ENCODE measurements around the gene GBE1. TPM values are rescaled to one million over a fixed set of nuclear protein-coding genes. Genes with fewer than 3 reads are reported as not detected.
"Not testable (repeated sequence)": the region's sequence is repeated elsewhere in the genome, so short reads cannot be mapped to it uniquely, and the experiment has no call there.

GBE1 gene
- total RNA-seq, 1 donor from 2014 or later, result 27.3 TPM

DNA sequence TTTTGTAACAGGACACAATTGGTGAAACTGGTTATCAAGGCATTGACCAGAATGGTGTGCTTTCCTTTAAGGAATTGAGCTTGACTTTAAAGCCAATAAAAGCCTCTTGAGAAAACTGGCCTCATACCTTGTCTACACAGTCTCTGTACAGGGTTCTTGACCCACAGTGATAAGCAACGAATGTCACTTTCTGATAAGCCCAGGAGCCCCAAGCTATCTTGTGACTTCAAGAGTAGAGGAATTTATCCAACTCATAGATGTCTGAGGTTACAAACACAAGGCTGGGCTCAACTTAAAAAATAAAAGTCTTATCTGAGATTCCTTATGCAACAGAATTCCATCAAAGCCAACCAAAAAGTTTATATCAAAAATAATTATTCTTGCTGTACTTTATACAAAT lies 212.1 kb downstream of the GBE1 start:
- no peak for DNase-seq (ENCODE audit: low spot score)
- no peak for ATAC-seq

DNA sequence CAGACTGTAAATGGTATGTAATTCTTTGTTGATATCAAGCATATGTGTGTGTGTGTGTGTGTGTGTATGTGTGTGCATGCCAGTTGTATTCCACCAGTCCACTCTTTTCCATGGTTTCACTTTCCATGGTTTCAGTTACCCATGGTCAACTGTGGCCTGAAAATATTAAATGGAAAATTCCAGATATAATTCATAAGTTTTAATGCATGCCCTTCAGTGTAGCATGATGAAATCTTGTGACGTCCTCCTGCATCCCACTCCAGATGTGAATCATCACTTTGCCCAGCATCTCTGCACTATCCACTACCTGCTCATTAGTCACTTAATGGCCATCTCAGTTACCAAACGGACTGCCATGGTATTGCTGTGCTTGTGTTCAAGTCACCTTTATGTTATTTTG lies 215.9 kb downstream of the GBE1 start:
- DNase-seq (ENCODE audit: low spot score) (no peak), ATAC-seq (no peak)

DNA sequence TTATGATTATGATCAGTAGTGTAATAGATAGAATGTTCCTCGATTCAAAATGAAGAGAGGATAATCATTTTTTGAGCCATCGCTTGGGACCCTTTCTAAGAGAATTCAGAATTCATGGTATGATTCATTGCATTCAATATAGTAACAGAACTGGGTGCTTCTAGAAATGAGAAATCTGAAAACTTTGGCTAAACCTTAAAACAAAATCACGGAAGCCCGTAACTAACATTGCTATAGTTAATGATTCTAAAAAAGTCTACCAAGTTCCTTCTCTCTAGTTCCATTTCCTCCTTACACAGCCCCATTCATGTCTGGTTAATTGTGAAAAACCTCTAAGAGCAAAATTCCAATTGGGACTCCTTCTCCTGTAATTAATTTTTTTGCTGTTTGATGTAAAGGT lies 217.1 kb downstream of the GBE1 start:
- no peak for DNase-seq (ENCODE audit: low spot score)
- no peak for ATAC-seq

DNA sequence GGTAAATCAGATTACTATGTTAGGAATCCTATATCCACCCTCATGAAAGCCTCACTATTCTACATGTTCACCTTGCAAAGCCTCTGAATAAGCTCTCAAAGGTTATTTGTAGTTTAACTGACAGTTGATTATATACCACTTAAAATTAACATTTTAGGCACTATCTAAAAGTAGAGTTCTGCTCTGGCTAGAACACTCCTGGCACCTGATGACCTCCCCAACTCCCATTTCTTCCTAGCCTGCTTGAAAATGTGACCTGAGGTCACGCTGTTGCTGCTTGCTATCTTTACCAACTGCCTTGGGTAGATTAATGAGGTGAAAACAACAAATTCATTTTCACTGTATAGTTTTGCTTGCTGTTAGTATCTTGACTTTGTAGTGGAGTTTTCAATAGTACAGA lies 220.7 kb downstream of the GBE1 start:
- DNase-seq (ENCODE audit: low spot score), result no peak
- no peak for ATAC-seq

DNA sequence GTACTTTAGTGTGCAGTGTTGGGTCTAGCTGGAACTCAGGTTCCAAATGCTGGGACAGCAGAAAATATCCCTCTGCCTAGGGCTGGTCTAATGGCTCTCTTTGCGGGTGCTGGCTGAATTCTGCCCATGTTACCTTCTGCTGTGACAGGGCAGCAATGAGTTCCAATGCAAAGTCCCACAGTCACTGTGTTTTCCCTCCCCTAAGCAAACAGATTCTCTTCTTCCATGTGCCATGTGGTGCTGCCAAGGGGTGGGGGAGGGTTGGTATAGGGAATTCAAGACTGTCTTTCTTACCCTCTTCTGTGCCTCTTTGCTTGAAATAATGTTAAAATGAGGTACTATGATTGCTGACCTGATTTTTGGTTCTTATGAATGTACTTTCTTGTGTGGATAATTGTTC lies 229.6 kb downstream of the GBE1 start:
- ATAC-seq, result peak; percentile 87
- DNase-seq (ENCODE audit: low spot score), result no peak

DNA sequence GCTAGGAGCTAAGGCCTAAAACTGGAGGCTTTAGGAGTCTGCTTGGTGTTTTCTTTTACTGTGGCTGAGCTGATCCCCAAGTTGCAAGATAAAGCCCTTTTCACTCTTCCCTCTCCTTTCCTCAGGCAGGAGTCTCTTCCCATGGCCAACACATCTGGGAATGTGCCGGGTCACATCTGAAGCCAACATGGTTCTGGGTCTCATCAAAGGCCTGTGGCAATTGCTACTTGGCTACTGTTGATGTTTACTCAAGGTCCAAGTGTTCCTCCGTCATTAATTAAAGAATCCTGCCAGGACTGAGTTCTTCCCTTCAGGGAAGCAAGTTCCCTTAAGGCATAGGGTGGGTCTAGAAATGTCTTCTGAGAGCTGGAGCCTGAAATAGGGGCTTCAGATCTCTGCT lies 230.2 kb downstream of the GBE1 start:
- ATAC-seq (peak; percentile 46), DNase-seq (ENCODE audit: low spot score) (no peak)

DNA sequence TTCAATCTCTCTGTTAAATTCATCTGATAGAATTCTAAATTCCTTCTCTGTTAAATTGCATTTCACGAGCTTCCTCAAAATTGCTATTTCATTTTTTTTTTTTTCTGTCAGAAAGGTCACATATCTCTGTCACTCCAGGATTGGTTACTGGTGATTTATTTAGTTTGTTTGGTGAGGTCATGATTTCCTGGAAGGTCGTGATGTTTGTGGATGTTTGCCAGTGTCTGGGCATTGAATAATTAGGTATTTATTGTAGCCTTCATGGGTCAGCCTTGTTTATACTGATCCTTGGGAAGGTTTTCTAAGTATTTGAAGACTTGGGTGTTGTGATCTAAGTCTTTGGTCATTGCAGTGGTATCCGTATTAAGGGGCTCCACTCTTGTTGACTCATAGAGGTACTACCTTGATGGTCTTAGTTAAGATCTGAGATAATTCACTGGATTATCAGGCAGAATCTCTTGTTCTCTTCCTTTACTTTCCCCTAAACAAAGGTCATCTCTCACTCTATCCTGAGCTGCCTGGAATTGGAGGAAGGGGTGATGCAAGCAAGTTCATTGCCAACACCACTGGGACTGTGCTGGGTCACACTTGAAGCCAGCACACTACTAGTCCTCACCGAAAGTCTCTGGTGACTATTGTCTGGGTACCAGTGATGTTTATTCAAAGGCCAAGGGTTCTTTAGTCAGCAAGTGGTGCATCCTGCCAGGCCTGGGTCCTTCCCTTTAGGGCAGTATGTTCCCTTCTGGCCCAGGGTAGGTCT lies 231.1 kb downstream of the GBE1 start:
- ATAC-seq (peak; percentile 32), DNase-seq (ENCODE audit: low spot score) (no peak)

DNA sequence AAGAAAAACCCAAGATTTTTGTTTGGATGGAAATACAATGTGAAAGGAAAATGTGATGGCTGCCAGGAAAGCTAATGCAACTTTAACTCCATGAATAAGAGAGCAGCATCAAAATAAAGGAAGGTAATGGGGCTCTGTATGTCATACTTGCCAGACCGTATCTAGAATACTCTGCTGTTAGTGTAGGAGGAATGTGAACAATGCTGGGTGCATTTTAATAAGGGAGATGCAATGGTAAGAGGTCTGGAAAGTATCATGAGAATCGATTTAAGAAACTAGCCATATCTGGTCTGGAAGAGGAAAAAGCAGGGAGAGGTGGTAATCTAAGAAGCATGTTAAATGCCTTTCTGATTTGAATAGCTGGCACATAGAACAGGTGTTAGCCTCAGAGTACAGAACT lies 239.6 kb downstream of the GBE1 start:
- no peak for ATAC-seq
- no peak for DNase-seq (ENCODE audit: low spot score)

DNA sequence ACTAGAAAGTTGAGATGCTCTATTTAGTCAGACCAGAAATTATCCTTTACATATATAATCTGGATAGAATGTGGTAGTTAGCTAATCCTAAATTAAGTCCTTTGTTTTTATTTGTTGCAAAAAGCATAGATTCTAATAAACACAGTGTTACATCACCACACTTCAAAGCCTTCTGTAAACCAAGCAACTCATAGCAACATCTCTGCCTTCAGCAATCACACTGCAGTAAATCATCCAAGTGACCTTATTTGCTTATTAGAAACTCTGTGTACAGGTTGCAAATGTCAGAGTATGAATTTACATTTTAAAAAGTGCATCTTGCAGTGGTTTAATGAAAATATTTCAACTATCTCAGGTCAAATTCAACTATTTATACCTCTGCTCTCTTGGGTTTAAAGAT lies 242.5 kb downstream of the GBE1 start:
- no peak for DNase-seq (ENCODE audit: low spot score)
- ATAC-seq, result no peak

DNA sequence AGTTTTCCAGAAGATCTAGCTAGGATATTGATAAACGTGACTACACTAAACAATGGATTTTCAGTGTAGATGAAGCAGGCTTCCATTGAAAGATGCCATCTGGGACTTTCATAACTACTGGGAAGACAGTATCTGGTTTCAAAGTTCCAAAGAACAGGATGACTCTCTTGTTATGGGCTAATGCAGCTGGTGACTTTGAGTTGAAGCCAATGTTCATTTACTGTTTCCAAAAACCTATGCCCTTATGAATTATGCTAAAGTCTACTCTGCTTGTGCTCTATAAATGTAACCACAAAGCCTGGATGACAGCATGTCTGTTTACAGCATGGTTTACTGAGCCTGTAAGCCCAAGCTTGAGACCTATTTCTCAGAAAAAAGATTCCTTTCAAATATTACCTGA lies 245.4 kb downstream of the GBE1 start:
- ATAC-seq (no peak), DNase-seq (ENCODE audit: low spot score) (no peak)

DNA sequence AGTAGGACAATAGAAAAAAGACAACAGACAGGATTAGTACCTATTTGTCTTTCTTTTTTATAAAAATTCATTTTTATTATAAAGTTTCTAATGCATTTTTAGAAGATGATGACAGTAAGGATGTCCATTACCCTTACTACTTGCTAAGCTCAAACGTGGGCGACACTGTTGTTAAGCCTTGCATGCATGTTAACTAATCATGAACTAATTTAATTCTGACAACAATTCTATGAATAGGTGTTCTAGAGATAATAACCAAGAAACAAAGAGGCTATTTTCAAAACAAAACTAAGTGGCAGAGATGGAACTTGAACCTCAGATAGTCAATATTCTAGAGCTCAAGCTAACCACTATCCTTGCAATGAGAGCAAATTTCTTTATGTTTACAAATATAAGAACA lies 247.9 kb downstream of the GBE1 start:
- no peak for ATAC-seq
- DNase-seq (ENCODE audit: low spot score), result no peak

DNA sequence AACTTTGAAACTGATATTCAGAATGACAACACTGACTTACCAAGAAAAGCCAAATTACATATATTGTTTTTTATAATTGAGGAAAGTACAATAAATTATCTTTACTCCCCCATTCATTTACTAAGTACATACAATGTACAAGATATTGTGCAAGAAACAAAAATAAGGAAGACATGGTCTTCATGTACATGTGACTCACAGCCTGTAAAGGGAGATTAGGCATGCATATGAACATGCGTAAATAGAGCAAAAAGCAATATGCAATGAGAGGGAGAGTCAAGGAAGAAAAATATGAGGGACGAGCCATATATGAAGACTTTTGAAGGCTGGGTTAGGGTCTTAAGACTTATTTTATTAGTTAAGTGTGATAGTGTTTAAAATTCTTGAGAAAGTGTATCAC lies 258.4 kb downstream of the GBE1 start:
- no peak for DNase-seq (ENCODE audit: low spot score)
- no peak for ATAC-seq

DNA sequence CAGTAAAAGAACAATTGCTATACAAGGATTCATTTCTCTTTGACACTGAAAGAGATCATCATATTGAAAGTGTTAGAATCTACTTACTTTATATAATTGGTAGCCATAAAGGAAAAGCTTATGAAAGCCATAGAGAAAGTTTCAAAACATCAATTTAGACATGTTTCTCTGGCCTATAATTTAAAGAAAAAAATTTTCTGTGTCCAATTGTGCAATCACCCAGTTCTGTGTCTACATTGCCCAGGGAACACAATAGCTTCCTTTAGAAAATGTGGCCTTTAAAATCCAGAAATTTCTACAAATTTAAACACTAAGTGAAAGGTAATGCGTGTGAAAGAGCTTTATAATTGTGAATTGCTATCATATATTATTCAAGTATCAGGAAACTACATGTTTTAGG lies 259.2 kb downstream of the GBE1 start:
- DNase-seq (ENCODE audit: low spot score) (no peak), ATAC-seq (no peak)

DNA sequence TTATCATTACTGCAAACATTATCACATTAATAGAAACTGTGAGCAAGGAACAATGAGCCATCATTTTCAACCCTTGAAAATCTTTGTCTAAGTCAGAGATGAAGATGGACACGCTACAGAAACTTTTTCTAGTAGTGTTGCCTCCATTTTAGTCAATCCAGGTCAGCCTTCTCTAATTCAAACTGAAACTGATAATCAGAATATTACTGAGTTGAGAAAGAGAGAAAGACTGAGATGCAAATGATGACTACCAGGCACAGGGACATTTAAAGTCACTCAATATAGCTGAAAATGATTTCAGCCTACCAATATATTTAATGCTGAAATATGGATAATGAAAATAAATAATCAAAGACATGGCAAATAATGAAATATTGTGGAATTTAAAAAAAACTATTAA lies 261.4 kb downstream of the GBE1 start:
- no peak for DNase-seq (ENCODE audit: low spot score)
- ATAC-seq, result no peak

DNA sequence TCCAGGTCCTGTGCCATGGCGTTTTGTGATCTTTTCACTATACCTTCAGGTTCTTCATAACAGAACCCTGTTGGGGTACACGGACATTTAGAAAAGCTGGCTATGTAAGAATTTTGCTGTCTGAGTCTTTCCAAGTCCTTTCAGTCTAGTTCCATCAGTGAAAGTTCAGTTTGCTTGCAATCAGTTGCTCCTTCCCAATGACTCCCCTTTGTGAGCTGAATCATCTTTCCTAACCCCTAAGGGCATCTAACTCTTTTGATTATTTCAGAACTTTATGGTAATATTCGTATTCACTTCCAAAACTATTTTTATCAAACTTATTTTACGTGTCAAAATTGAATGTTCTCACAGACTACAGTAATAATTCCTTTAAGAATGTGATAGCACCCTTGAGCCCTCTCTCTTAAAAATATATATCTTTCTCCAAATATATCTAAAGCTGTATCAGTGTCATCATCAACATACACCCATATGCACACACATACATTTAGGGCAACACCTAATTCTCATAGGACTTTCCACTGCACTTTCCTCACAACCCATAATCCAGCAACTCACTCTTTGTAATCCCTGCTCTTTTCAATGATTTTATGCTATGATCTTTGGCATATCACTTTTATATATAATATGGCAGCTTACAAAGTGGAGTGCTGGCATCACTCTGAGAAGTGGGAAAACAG lies 263.7 kb downstream of the GBE1 start:
- ATAC-seq (no peak), DNase-seq (ENCODE audit: low spot score) (no peak)

DNA sequence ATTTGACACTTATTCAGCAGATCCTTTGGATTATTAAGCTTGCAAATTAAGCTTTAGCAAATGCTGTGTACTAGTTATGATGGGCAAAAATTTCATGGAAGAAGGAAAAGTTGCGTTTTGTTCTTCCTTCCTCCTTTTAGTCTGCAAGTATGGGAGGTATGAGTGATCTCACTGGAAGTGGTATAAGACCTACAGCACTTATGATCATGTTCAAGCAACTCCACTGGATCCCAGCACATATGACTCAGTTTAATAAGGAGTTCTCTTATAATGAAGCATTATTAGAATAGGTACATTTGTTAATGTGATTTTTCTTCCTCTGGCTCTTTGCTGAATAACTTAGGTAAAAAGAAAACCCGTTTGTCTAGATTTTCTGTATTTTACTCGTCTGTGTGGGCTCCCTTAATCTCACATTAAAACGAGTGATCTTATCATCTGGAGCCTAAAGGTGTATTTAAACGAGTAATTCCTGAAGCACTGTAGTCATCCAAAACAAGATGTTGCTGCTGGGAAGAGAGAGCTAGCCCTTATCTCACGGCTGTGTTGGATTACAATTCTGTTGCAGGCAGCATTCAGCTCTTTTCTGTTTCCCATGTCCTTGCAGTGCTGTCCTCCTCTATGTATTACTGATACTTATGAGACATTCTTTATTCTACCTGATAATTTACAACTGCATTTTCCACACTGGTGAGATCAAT lies 264.9 kb downstream of the GBE1 start:
- DNase-seq (ENCODE audit: low spot score) (no peak), ATAC-seq (no peak)

DNA sequence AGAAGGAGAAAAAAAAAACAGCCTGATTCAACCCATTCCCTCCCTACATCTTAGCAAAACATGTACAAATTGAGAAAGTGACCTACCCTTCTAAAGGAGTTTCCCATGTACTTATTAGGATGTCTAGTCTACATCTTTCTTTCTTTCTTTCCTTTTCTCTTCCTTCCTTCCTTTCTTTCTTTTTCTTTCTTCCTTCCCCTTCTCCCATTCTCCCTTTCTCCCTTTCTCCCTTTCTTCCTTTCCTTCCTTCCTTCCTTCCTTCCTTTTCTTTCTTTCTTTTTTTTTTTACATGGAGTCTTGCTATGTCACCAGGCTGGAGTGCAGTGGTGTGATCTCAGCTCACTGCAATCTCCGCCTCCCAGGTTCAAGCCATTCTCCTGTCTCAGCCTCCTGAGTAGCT lies 269.0 kb downstream of the GBE1 start:
- ATAC-seq, result not testable (repeated sequence)

DNA sequence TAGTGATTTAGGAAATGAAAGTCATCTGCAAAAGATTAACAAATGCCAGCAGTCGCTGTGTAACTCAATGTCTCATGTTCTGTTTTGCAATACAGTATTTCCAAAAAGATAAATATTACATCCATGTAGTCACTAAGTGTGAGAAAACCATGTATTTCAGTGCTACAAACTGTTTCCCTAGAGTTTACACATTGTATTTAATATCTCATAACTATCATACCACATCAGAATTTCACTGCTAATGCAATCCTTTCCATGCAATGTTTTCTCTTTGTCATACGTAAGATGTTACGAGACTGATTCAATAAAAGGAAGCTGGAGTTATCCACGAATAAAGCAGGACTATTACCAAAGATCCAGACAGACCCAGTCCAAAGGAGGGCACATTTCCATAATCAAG lies 269.4 kb downstream of the GBE1 start:
- peak; percentile 68 for ATAC-seq

More for the DNA sequence above, 269.0 kb downstream of the GBE1 start:
- DNase-seq (ENCODE audit: low spot score), result not testable (repeated sequence)

DNA sequence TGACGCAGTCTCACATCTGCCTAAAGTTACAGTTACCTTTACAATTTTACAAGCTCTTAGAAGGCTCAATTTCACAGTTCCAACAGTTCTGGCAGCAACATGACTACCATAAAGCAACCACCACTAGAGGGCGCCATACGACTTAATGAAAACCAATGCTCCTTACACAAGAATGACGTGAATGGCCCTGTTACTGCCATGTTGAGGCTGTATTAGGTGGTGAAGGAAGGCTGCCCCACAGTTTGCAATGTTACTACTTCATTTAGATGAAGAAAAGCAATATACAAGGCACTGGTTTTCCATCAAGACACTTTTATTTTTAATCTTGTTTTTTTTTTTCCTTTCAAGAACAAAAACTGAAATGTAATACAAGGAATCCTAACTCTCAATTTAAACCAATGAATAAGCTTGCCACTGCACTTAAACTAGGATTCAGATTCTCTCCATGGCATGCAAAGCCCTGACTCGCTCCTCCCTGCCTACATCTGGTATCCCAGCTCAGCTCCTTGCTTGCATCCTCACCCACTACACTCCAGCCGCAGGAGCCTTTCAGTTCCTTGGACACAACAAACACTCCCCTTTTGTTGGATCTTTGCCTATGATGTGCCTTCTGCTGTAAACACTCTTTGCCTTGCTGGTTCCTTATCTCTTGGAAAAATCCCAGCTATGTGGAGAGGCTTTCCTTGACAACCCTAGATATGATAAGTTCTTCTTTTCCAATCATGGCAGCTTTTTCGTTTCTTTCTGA lies 270.7 kb downstream of the GBE1 start:
- peak; percentile 63 for DNase-seq (ENCODE audit: low spot score)
- peak; percentile 95 for ATAC-seq

More for the DNA sequence above, 269.4 kb downstream of the GBE1 start:
- DNase-seq (ENCODE audit: low spot score), result no peak

DNA sequence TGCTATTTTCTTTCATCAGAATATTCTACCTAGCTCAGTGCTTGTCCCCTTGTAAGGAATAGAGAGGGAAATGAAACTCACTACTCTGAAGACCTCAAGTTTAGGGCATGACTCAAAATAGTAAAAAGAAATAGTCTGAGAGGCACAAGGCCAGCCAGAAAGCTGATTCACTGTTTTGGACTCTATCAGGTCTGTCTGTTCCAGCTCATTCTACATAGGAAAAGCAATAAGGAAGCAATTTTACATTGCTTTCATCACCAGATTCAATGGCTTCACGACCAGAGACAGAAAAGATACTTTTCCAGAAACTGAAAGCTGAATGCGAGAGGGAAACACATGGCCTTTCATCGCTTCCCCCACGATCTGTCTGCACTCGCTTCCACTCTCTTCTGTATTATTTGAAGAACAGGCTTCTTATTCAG lies 276.0 kb downstream of the GBE1 start:
- ATAC-seq, result no peak
- DNase-seq (ENCODE audit: low spot score), result no peak

DNA sequence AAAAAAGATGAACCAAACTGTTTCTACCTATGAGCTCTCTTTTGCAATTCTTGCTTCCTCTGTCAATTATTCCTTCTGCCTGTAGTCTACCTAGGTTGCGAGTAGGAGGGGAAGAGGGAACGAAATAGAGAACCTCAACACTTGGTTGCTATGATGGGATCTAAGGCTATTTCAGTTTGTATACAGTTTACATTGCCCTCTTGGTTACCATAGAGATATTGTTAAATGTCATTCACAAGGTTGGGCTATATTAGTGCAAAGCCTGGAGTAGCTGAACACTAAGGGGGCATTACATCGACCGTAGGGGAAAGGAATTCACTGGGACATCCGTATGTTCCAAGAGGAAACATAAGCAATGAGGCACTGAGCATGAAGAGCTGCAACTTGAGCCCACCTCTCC lies 276.9 kb downstream of the GBE1 start:
- ATAC-seq (no peak), DNase-seq (ENCODE audit: low spot score) (no peak)

Data from left lobe of liver (tissue), 2 donors.